Nephron (organoid): ENCODE data around the gene PSMC4.
A peak's percentile ranks its signal among the peaks of the same experiment; 100 is the strongest.

Source experiments
- H3K27ac Mint-ChIP-seq, 3 experiments: 2 replicates each; pipeline ENCODE4 v1.8.0; 2020; ENCODE audit warnings: mixed read lengths in 3 of 3, mild to moderate bottlenecking in 2 of 3, moderate library complexity in 1 of 3
- H3K27me3 Mint-ChIP-seq: 2 replicates; pipeline ENCODE4 v1.8.0; 2021; ENCODE audit warnings: low read depth, mild to moderate bottlenecking, moderate library complexity, mixed read lengths
- H3K36me3 Mint-ChIP-seq: 2 replicates; pipeline ENCODE4 v1.8.0; 2020; ENCODE audit warnings: low read depth, mixed read lengths
- H3K4me1 Mint-ChIP-seq: 2 replicates; pipeline ENCODE4 v1.8.0; 2020; ENCODE audit warnings: mixed read lengths
- H3K4me3 Mint-ChIP-seq, 3 experiments: 2 replicates each; pipeline ENCODE4 v1.8.0; 2020; ENCODE audit warnings: mild to moderate bottlenecking in 3 of 3, mixed read lengths in 3 of 3, moderate library complexity in 2 of 3
- H3K9me3 Mint-ChIP-seq: 2 replicates; pipeline ENCODE4 v1.8.0; 2020; ENCODE audit warnings: mixed read lengths
- TF ChIP-seq, protein P1 (sequence below), 3 experiments: fragments of 200-600 bp; sonication (generic); IDR thresholded peaks; one replicate each; pipeline ENCODE4 v1.5.0; 2021; ENCODE audit warnings: antibody characterized with exemption in 3 of 3; ENCODE audit not compliant: unreplicated experiment in 3 of 3

The PSMC4 gene

DNA sequence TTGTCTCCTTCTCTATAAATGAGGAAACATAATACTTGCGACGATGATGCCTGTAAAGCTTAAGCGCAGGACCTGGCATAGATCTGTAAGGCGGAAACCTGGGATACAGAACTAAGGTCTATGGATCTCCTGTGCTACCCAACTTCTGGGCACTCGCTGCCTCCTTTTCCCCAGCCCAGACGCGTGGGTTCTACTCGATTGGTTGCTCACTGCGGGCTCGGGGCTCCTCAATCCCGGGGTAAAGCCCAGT is 615 bp upstream of the PSMC4 start:
- Mint-ChIP-seq H3K9me3 (no peaks in the 10 kb centered on the region), H3K27me3 (no peaks in the 10 kb centered on the region), H3K4me1 (peaks cover 28% of the 10 kb centered on the region), H3K36me3 (peaks cover 34% of the 10 kb centered on the region), H3K27ac (peak overlapping the region; percentile 95 to 98 (median 97)), H3K4me3 (peak overlapping the region; percentile 98 to 99 (median 99))
- TF ChIP-seq, protein P1, sequence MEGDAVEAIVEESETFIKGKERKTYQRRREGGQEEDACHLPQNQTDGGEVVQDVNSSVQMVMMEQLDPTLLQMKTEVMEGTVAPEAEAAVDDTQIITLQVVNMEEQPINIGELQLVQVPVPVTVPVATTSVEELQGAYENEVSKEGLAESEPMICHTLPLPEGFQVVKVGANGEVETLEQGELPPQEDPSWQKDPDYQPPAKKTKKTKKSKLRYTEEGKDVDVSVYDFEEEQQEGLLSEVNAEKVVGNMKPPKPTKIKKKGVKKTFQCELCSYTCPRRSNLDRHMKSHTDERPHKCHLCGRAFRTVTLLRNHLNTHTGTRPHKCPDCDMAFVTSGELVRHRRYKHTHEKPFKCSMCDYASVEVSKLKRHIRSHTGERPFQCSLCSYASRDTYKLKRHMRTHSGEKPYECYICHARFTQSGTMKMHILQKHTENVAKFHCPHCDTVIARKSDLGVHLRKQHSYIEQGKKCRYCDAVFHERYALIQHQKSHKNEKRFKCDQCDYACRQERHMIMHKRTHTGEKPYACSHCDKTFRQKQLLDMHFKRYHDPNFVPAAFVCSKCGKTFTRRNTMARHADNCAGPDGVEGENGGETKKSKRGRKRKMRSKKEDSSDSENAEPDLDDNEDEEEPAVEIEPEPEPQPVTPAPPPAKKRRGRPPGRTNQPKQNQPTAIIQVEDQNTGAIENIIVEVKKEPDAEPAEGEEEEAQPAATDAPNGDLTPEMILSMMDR (IDR thresholded peaks at IDR 0.05; ENCODE audit: unreplicated experiment in 3 of 3): no peak

DNA sequence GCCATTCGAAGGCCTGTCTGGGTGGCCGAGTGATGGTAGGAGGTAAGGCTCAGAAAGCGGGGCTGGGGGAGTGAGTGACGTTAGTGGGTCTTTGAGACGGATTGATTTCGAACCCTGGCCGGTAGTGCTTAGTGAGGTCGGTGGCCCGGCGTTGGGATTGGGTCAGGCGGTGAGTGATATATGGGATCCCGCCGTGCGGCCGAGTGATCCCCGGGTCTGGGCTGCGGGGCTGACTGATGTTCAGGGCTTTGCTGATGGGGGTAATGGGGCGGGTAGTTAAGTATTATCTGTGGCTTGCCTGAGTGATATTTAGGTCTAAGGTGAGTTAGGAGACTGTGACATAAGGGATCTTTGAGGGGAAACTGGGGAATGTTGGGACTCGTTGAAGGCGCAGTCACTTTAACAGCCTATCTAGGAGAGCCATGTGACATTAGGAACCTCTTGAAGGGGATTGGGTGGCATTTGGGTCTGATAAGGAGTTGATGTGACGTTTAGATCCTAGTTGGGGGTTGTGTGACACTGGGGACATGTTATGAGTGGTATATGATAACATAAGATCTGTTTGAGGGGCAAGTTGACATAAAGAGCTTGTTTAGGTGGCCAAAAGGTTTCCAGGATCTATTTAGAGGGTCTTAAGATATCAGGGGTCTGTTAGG is 543 bp downstream of the PSMC4 start:
- peaks cover 28% of the 10 kb centered on the region for H3K4me1 Mint-ChIP-seq
- H3K4me3 Mint-ChIP-seq: peak overlapping the region; percentile 98 to 99 (median 99)
- TF ChIP-seq, protein P1 (IDR thresholded peaks at IDR 0.05; ENCODE audit: unreplicated experiment in 3 of 3): no peak
- peak overlapping the region; percentile 95 to 98 (median 97) for H3K27ac Mint-ChIP-seq
- no peaks in the 10 kb centered on the region for H3K9me3 Mint-ChIP-seq
- H3K27me3 Mint-ChIP-seq: no peaks in the 10 kb centered on the region
- H3K36me3 Mint-ChIP-seq: peaks cover 39% of the 10 kb centered on the region

DNA sequence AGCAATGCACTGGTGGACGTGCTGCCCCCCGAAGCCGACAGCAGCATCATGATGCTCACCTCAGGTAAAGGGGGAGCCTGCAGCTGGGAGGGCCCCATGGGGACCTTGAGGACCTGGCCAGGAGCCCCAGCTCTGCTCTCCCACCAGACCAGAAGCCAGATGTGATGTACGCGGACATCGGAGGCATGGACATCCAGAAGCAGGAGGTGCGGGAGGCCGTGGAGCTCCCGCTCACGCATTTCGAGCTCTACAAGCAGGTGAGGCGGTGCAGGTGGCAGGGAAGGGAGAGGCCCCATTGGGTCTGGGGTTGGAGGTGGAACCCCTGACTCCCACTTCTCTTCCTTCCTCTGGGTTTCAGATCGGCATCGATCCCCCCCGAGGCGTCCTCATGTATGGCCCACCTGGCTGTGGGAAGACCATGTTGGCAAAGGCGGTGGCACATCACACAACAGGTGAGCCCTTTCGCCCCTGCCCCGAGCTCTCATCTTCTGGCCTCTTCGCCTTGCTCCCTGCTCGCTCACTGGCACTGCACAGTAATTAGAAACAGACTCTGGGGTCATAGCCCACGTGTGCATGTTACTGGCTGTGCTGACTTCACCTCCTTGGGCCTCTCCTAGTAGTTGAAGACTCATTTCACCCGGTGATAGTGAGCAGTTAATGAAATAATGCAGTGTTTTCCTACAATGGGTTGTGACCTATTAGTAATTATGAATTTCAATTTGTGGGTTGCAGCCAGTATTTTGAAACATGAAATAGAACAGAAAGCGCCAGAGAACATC is 3.6 kb downstream of the PSMC4 start:
- TF ChIP-seq, protein P1 (IDR thresholded peaks at IDR 0.05; ENCODE audit: unreplicated experiment in 3 of 3): no peak
- H3K4me3 Mint-ChIP-seq: peak overlapping the region; percentile 29 to 75 (median 31)
- peaks cover 21% of the 10 kb centered on the region for H3K4me1 Mint-ChIP-seq
- H3K27me3 Mint-ChIP-seq: no peaks in the 10 kb centered on the region
- H3K36me3 Mint-ChIP-seq: peaks cover 65% of the 10 kb centered on the region
- no peaks in the 10 kb centered on the region for H3K9me3 Mint-ChIP-seq
- H3K27ac Mint-ChIP-seq: no peak overlapping the region

DNA sequence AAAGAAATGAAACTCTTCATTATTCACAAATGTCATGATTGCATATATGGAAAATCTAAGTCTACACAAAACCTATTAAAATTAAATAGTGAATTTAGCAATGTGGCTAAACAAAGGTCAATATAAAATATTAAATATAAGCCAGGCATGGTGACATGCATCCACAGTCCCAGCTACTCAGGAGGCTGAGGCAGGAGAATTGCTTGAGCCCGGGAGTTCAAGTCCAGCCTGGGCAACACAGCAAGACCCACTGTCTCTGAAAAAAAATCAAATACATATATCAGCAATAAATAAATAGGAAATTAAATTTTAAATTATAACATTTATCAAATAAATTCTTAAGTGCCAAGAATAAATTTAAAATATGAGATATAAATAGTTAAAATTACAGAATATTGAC is 11.9 kb downstream of the PSMC4 start:
- Mint-ChIP-seq H3K4me3 (no peak overlapping the region), H3K27ac (no peak overlapping the region), H3K27me3 (peaks cover 3% of the 10 kb centered on the region), H3K9me3 (peaks cover 47% of the 10 kb centered on the region), H3K36me3 (peaks cover 94% of the 10 kb centered on the region), H3K4me1 (no peaks in the 10 kb centered on the region)
- TF ChIP-seq, protein P1 (IDR thresholded peaks at IDR 0.05; ENCODE audit: unreplicated experiment in 3 of 3): no peak

DNA sequence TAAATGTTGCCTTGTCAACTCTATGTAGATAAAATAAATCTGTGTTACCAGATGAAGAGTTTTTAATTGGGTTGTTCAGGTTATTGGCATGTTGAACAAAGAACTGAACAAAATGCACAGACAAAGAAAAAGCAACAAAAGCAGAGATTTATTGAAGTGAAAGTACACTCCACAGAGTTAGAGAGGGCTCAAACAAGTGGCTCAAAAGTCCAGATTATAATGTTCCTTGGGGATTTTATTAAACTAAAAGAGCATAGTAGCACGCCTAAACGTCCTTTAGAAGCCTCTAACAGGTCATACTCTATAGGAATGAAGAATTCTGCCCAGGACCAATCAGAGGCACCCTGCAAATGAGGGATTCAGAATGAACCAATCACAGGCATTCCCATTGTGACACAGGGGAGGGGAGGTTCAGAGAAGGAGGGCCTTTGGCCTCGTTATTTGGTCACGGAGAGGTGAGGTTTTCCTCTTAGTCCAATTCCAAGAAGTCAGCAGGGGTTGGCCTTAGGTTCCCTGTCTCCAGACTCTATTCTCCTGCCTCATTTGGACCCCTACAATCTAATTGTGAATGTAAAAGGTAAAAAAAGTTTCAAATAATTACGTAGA is 12.8 kb downstream of the PSMC4 start:
- TF ChIP-seq, protein P1 (IDR thresholded peaks at IDR 0.05; ENCODE audit: unreplicated experiment in 3 of 3): no peak
- H3K9me3 Mint-ChIP-seq: peaks cover 54% of the 10 kb centered on the region
- H3K27me3 Mint-ChIP-seq: peaks cover 3% of the 10 kb centered on the region
- peaks cover 90% of the 10 kb centered on the region for H3K36me3 Mint-ChIP-seq
- H3K4me3 Mint-ChIP-seq: no peak overlapping the region
- H3K4me1 Mint-ChIP-seq: no peaks in the 10 kb centered on the region
- no peak overlapping the region for H3K27ac Mint-ChIP-seq
